Activated CD4-positive, alpha-beta T cell treated with anti-CD3 and anti-CD28 coated beads for 1 hour (primary cell): ENCODE results near the gene TGFBR3.
"Not testable (repeated sequence)": the region's sequence is repeated elsewhere in the genome, so short reads cannot be mapped to it uniquely, and the experiment has no call there.

Experiments used
- DNase-seq: peaks from one replicate; pipeline ENCODE4 v3.0.0-alpha.2; 2020

Gene TGFBR3

GRCh38 chr1:91881280-91881679 lies 4.7 kb downstream of the TGFBR3 start:
- no peak for DNase-seq

DNA sequence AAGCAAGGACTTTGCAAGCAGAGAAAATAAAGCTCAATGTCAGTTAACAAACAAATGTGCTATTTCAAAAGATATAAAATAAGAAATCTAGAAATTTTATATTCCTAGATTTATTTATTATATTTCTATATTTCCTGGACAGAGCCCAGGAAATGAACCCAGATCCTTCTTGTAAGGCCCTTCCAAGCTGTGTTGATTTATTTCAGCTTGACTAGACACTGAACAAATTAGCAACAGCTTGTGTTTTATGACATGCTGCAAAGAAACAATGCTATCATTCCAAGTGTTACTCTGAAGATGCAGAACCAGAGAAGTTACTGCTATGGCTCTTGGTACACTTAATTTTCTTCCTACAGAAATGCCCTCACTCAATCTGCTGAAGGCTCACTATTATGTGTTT lies 6.2 kb downstream of the TGFBR3 start:
- no peak for DNase-seq

DNA sequence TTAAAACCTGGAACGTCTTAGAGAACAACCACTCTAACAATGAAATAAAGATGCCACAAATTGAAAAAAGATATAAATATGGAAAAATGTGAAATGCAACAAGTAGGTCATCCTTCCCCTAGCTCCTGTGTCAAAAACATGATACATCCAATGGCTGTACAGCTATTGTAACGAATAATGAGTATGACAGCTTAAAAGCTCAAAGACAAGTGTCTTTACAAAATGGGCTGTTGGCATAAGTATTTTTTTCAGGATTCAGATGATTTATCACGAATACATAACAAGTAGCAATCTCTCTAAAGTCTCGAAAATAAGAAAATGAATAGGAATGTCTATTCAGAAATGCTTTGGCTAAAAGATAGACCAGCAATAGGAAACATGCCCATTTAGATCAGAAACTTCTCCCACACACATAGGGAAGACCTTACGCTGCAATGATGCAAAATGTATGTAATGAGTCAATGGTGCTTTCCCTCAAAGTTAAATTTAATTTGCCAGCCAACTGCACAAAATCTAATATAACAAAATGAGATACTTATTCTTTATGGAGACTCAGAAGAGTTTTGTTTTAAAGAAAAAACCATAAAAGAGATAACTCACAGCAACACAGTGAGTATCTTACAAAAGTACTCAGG lies 8.3 kb downstream of the TGFBR3 start:
- DNase-seq, result no peak

GRCh38 chr1:91876781-91877573 lies 9.0 kb downstream of the TGFBR3 start:
- DNase-seq, result no peak

DNA sequence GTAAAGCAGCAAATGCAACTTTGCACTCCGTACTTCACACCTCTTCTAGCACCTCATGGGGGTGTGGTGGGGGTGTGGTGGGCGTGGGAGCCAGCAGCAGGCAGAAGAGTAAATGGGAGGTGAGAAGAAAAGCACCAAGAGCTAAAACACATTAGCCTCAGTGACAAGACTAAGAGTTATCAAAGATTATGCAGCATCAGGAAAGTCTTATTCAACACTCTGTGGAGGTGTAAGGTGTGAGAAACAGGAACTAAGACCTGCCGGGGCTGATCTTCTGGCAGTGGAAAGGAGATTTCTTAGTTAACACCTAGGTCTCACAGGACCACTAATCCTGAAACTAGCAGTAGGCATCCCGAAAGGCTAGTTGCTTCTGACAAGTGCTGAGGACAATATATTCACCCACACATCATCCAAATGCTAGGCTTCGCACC lies 9.9 kb downstream of the TGFBR3 start:
- no peak for DNase-seq

DNA sequence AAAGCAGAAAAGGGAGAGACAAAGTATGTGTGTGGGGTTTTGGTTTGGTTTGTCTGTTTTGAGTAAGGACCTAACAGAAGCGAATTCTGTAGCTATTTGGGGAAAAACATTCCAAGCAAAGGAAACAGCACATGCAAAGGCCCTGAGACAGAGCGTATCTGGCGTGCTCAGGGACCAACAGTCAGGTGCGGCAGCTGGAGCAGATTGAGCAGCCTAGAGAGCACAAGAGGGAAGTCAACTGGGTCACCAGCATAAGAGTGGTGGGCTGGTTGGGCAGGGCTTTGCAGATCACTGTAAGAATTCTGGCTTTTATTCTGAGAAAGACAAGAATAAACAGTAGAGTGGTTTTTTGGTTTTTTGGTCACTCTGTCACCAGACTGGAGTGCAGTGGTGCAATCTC lies 11.8 kb downstream of the TGFBR3 start:
- DNase-seq, result no peak

GRCh38 chr1:91872559-91873081 lies 13.3 kb downstream of the TGFBR3 start:
- no peak for DNase-seq

- DNase-seq, result no peak
Observed at GRCh38 chr1:91872000-91872399, 14.0 kb downstream of the TGFBR3 start.

DNA sequence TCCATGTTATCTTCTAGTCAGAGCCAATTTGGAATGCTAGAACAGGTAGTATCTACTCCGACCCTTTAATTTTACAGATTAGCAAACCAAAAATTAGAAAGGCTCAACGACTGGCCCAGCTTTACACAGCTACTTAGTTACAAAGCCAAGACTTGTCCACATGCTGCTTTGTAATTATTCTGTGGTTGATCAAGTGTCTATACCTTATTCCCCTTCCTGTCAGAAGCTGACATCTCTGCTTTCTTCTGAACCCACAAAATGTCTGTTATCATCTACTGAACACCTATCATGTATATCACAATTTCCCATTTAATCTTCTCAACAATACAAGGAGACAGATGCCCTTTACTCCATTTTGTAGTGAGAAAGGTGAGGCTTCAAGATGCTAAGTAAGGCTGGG lies 15.6 kb downstream of the TGFBR3 start:
- DNase-seq, result no peak

DNA sequence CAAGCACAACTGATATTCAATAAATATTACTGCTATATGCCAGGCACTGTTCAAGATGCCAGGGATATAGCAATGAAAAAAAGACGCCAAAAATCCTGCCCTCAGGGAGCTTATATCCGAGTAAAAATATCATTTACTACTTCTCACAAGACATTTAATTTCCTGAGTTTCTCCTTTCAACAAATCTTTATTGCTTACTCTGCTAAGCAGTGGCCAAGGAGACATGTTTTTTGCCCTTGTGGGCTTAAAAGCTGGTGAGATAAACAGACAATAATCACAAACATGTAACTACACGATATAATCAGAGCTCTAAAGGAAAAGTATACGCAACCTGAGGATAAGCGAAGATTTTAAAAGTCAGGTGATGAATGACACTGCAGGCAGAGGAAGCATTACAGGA lies 19.5 kb downstream of the TGFBR3 start:
- DNase-seq, result no peak

- DNase-seq, result no peak
Observed at GRCh38 chr1:91864017-91864700, 21.8 kb downstream of the TGFBR3 start.

GRCh38 chr1:91863498-91863897 lies 22.5 kb downstream of the TGFBR3 start:
- DNase-seq, result no peak

DNA sequence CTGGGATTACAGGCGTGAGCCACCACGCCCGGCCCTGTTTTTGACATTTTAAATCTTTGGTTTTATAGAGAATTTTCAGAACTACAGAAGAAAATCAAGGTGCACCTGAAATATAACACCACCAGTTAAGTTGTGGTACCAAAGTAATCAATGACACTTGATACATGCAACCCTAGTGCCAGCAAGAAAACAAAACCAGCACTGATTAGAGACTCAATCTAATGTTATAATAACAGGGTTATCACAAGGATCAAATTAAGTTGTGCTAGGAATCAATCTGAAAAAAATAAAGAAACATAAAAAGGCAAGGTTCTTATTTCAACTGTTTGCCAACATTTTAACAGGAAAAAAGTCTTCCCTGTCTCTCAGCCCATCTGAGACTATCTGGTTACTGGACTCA lies 23.8 kb downstream of the TGFBR3 start:
- no peak for DNase-seq

GRCh38 chr1:91857557-91858239 lies 28.3 kb downstream of the TGFBR3 start:
- no peak for DNase-seq

- no peak for DNase-seq
Observed at GRCh38 chr1:91856996-91857395, 29.0 kb downstream of the TGFBR3 start.

GRCh38 chr1:91854852-91855534 lies 31.0 kb downstream of the TGFBR3 start:
- DNase-seq, result no peak

GRCh38 chr1:91853397-91853796 lies 32.6 kb downstream of the TGFBR3 start:
- DNase-seq, result no peak

DNA sequence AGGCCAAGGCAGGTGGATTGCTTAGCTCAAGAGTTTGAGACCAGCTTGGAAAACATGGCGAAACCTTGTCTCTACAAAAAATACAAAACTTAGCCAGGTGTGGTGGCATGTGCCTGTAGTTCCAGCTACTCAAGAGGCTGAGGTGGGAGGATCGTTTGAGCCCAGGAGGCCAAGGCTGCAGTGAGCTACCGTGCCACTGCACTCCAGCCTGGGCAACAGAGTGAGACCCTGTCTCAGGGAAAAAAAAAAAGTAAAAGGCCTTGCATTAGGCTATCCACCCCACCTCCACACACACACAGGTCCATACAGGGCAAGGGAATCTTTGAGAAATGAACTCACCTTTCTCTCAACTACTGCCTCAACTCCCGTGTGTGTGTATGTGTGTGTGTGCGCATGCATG lies 33.9 kb downstream of the TGFBR3 start:
- DNase-seq, result not testable (repeated sequence)

- no peak for DNase-seq
Observed at GRCh38 chr1:91851130-91852010, 34.6 kb downstream of the TGFBR3 start.

DNA sequence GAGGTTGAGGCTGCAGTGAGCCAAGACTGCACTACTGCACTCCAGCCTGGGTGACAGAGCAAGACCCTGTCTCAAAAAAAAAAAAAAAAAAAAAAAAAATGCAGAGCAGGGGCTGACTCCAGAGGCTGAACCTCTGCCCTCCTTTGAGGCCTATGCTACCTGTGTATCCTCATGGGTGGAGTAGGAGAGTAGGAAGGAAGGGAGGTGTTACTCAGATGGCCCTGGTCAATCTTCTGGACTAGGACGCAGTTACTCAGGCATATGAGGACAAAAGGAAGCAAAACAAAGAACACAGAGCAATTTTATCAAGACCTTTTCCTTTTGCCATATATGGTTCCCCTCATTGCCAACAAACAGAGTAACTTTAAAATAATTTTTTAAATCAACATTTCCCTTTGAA lies 35.2 kb downstream of the TGFBR3 start:
- no peak for DNase-seq

GRCh38 chr1:91847851-91848250 lies 38.1 kb downstream of the TGFBR3 start:
- no peak for DNase-seq

- DNase-seq, result no peak
Observed at GRCh38 chr1:91846639-91847013, 39.3 kb downstream of the TGFBR3 start.
